ENCODE measurements around the gene COL6A5.

The COL6A5 gene

DNA sequence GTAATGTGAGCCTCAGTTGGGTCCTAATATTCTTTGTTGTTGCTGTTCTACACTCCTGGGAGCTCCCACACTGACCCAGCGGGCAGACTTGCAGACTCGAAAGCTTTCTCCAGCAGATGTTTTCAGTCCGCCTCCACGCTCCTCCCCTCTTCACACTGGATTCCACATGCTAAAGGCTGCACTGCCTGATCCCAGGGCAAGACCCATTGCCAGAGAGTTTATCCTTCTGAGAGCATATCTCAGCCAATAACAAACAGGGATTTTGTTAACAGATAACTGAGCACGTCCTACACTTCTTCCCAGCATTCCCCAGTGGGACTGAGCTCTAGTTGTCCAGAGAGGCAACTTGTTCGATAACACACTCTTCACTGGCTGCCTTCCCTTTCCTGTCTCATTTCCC, 163.5 kb downstream of the COL6A5 start:
- Mint-ChIP-seq H3K4me3 (no peak overlapping the region), H3K4me1 (no peaks in the 10 kb centered on the region), H3K27ac (no peak overlapping the region), H3K36me3 (no peaks in the 10 kb centered on the region), H3K9me3 (peaks cover 4% of the 10 kb centered on the region)
- DNase-seq (ENCODE audit: low spot score in 2 of 2): no peak
- no peak for ATAC-seq

DNA sequence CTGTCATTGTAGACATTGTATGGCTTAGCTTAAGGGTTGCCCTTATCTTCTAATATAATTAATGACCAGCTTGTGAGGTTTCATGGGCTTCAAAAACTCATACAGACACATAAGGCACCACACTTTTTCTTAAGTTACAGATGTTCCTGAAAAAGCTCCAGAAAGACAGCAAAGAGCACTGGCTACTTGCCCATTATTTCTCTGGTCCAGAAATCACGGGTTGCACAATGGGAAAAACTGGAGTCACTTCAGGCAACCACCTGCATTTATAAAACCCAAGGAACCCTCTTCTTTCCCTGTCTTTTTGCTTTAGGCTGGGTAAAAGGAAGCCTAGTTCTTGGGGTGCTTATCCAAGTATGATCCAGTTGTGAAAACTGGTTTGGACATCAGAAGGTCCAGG, 169.2 kb downstream of the COL6A5 start:
- Mint-ChIP-seq H3K36me3 (no peaks in the 10 kb centered on the region), H3K9me3 (peaks cover 4% of the 10 kb centered on the region), H3K27ac (no peak overlapping the region), H3K4me1 (no peaks in the 10 kb centered on the region), H3K4me3 (no peak overlapping the region)
- DNase-seq (ENCODE audit: low spot score in 2 of 2): no peak
- ATAC-seq: no peak

DNA sequence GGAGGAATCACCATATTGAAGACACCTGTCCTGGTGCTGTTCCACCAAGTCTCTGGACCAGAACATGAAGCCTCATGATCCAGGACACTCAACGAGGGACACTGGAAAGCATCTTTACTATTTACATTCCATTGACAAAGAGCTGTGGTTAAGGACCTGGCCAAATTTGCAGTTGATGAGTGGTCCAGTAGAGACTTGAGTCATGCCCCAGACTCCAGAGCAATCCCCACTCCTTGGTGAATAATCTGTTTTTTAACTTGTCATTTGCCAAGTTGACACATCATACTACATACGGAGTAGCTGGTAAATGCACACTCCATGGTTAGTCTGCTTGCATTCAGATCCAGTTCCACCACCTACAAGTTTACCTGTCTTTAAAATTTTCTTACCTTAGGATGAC, 170.3 kb downstream of the COL6A5 start:
- no peak overlapping the region for H3K27ac Mint-ChIP-seq
- H3K4me1 Mint-ChIP-seq: no peaks in the 10 kb centered on the region
- no peak for DNase-seq (ENCODE audit: low spot score in 2 of 2)
- no peak overlapping the region for H3K4me3 Mint-ChIP-seq
- no peaks in the 10 kb centered on the region for H3K36me3 Mint-ChIP-seq
- peaks cover 4% of the 10 kb centered on the region for H3K9me3 Mint-ChIP-seq
- ATAC-seq: no peak

DNA sequence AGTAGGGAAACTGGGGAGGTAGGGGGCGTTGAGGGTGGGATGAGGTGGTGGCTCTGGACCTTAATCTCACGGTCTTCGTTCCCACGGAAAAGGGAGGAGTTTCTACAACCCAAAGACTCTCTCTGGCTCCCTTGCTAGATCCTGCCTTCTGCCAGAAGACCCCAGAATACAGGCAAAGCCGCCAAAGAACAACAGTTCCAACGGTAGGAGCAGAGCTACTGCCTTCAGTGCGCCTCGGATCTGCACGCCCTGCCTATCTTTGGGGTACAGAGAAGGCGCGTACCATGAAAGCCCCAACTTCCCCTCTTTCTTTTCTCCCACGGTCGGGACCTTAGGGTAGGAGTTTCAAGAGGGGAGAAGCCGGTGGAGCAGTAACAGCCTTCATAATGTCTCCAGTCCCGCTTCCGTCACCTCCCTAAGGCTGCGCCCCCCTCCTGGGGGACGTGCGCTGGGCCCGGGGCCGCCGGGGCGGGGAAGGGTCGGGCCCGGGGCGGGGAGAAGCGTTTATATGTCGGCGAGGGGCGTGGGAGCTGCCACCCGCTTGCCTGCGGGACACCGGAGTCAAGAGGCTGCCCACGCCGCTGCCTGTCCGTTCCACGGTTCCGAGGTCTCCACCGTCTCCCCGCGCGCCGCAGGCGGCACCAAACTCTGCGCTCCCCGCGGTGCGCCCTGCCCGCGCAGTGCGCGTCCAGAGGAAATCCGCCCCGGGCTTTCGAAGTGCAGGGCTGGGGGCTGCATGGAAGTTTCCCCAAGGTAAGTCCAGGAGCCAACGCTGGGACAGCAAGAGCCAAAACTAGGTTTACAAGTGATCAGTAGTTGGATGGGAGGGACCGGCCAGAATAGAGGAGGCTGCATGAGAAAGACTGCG, 171.4 kb downstream of the COL6A5 start, which contains the start of gene COL6A6:
Gene COL6A6 (plus strand): TSS at position 533 of the 868 bp plus-strand sequence. CDS start 43,188 bp downstream, outside the sequence.
- Mint-ChIP-seq H3K27ac (no peak within 1 kb of the TSS), H3K4me3 (no peak within 1 kb of the TSS), H3K36me3 (no peaks in the 10 kb centered on the region), H3K4me1 (no peaks in the 10 kb centered on the region), H3K9me3 (peaks cover 4% of the 10 kb centered on the region)
- DNase-seq (ENCODE audit: low spot score in 2 of 2) (no peak), ATAC-seq (peak; percentile 45)

DNA sequence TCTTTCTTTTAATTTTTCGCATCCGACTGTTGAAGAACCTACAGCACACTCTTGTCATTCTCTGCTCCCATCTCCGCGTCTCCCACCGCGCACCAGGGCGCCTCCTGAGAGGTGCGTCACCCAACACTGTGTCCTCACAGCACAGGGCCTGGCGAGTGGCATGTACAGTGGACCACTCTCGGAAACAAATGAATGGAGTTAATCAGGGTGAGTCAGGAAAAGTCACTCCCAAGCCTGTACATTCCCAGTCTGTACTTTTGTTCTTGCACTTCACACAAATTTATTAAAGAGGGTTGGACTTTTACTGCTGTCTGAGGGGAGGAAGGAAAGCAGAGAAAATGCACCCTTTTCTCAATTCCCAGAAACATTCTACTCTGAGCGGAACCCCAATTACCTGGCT, 172.1 kb downstream of the COL6A5 start:
- H3K36me3 Mint-ChIP-seq: no peaks in the 10 kb centered on the region
- no peak overlapping the region for H3K4me3 Mint-ChIP-seq
- no peaks in the 10 kb centered on the region for H3K4me1 Mint-ChIP-seq
- H3K9me3 Mint-ChIP-seq: no peaks in the 10 kb centered on the region
- peak; percentile 47 for ATAC-seq
- DNase-seq (ENCODE audit: low spot score in 2 of 2): no peak
- no peak overlapping the region for H3K27ac Mint-ChIP-seq

DNA sequence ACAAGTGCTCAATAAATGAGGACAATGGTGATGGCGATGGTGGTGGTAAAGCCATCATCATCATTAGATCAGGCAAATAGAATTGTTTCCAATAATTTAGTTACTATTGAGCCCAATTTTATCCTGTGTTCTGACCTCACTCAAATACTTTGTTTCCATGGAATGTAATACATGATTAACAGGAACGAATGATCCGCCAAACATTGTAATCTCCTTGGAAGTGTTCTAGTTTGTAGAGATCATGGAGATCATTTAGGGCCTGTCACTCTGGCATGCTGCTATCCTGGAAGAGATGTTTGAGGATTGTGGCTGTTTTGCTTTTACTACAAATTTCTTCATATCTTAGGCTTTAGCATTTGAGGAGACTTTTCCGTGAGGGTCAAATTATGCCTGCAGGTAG, 174.3 kb downstream of the COL6A5 start:
- Mint-ChIP-seq H3K4me1 (no peaks in the 10 kb centered on the region), H3K4me3 (no peak overlapping the region), H3K36me3 (no peaks in the 10 kb centered on the region), H3K9me3 (no peaks in the 10 kb centered on the region), H3K27ac (no peak overlapping the region)
- DNase-seq (ENCODE audit: low spot score in 2 of 2) (no peak), ATAC-seq (no peak)

DNA sequence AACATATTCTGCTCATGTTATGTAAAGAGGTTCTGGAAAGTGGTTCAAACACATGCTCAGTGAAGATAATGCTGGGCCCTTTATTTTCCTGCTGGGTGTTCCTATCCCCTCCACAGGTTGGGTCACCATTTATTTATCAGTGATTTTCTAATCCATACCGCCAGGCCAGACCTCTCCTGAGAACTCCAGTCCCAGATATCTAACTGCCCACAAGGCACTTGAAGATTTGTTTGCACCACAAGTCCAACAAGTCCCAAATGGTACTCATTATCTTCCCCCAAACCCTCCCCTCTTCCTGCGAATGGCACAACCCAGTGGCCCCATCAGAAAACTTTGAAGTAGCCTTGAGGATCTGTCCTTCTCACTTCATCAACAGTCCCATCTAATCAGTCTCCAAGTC, 176.9 kb downstream of the COL6A5 start:
- ATAC-seq (no peak), DNase-seq (ENCODE audit: low spot score in 2 of 2) (no peak)
- Mint-ChIP-seq H3K9me3 (no peaks in the 10 kb centered on the region), H3K27ac (no peak overlapping the region), H3K36me3 (no peaks in the 10 kb centered on the region), H3K4me3 (no peak overlapping the region), H3K4me1 (no peaks in the 10 kb centered on the region)

DNA sequence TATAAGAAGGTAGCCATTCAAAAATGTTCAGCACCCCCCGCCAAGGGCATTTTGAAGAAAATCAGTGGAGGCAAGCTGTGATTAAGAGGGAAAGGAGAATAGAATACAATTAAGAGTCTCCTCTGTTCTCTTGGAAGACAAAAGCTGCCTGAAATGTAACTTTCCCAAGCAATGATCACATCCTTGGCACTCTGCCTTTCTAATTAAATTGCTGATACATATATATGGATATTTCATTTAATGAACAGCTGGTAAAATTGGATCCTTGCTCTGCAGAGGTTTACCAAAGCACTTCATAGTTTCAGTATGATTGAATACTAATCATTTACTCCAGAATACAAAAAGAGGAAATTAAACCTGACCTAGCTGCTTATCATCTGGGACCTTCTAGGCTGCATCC, 182.0 kb downstream of the COL6A5 start:
- DNase-seq (ENCODE audit: low spot score in 2 of 2): no peak
- no peaks in the 10 kb centered on the region for H3K36me3 Mint-ChIP-seq
- no peak overlapping the region for H3K27ac Mint-ChIP-seq
- no peak for ATAC-seq
- peaks cover 11% of the 10 kb centered on the region for H3K4me1 Mint-ChIP-seq
- H3K4me3 Mint-ChIP-seq: no peak overlapping the region
- H3K9me3 Mint-ChIP-seq: no peaks in the 10 kb centered on the region

DNA sequence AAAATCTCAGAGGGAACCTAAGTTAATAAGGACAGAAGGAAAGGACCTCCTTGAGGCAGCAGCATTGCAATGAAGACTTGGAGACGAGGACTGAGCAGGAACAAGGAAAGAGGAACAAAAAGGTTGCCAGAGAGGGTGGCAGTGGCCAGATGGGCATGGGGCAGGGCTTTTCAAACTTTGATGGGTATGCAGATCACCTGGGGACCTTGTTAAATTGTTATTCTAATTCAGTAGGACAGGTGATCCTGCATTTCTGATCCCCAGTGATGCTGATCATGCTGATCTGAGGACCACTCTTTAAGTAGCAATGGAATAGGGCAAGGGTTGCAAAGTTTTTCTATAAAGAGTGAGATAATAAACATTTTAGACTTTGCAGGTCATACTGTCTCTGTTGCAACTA, 182.6 kb downstream of the COL6A5 start:
- no peaks in the 10 kb centered on the region for H3K36me3 Mint-ChIP-seq
- no peaks in the 10 kb centered on the region for H3K9me3 Mint-ChIP-seq
- no peak overlapping the region for H3K27ac Mint-ChIP-seq
- ATAC-seq (no peak), DNase-seq (ENCODE audit: low spot score in 2 of 2) (no peak)
- peaks cover 11% of the 10 kb centered on the region for H3K4me1 Mint-ChIP-seq
- no peak overlapping the region for H3K4me3 Mint-ChIP-seq

DNA sequence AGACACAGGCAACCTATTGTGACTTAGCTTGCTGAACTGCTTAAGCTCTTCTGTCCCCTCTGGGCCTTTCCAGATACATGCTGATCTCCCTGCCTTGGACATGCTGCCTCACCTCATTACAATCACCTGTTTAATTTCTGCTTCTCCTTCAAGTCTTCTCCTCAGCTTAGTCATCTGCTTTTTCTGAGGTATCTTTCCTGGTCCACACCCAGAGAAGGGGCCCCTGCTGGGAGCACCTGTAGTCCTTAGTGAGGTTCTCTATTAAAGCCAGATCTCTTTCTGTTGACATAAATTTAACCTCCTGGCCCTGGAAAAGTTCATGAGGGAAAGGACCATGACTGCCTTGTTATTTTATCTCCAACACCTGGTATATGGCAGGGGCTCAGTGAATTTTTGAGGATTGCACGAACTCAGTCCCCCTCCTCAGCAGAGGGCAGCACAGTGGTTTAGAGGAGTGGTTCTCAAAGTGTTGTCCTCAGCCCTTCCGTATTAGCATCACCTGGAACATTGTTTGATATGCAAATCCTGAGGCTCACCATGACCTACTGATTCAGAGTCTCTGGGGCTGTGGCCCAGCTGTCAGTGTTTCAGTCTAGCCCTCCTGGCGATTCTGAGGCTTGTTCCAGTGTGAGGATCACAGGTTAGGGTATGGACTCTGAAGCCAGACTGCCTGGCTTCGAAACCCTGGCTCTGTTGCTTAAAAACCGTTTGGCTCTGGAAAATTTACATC, 184.2 kb downstream of the COL6A5 start:
- H3K4me1 Mint-ChIP-seq: peaks cover 11% of the 10 kb centered on the region
- no peaks in the 10 kb centered on the region for H3K36me3 Mint-ChIP-seq
- DNase-seq (ENCODE audit: low spot score in 2 of 2) (no peak), ATAC-seq (peak; percentile 27)
- no peaks in the 10 kb centered on the region for H3K9me3 Mint-ChIP-seq
- no peak overlapping the region for H3K27ac Mint-ChIP-seq
- H3K4me3 Mint-ChIP-seq: no peak overlapping the region

DNA sequence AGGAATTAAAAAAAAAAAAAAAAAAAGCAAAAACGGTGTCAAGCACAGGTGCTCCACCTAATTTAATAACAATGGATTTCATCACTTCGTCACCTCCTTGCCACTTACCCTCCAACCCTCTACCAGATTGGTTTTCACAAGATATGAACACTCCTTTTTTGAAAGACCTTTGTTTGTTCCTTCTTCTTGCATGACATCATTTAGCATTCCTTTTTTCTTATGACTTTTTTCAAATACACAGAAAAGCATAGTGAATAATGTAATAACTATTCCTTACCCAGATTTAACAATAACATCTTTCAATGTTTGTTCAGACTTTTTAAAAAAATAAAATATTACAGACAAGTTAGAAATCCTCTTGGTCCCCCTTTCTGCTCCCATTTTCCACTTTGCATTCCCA, 187.8 kb downstream of the COL6A5 start:
- Mint-ChIP-seq H3K4me3 (no peak overlapping the region), H3K27ac (no peak overlapping the region), H3K4me1 (peaks cover 11% of the 10 kb centered on the region), H3K36me3 (no peaks in the 10 kb centered on the region), H3K9me3 (no peaks in the 10 kb centered on the region)
- no peak for ATAC-seq
- no peak for DNase-seq (ENCODE audit: low spot score in 2 of 2)
